NB4 (cell line): Measurements from ENCODE around the gene ADAMTS8.

Experiments used
- DNase-seq: peaks from one replicate; pipeline ENCODE4 v3.0.0; 2010; ENCODE audit warnings: low read depth
- H3K4me3 ChIP-seq: one replicate; pipeline ENCODE4 v1.5.1; 2011; ENCODE audit warnings: mild to moderate bottlenecking, low read depth, low read length, moderate library complexity
- CTCF ChIP-seq: IDR thresholded peaks from one replicate; pipeline ENCODE4 v1.5.1; 2012; ENCODE audit warnings: low read depth, low read length
- MAX ChIP-seq: IDR thresholded peaks from 2 replicates; pipeline ENCODE4 v1.6.1; 2011; ENCODE audit warnings: low read depth, low read length
- MYC ChIP-seq: IDR thresholded peaks from 2 replicates; pipeline ENCODE4 v1.6.1; 2011; ENCODE audit warnings: low read depth, low read length
- POLR2A ChIP-seq: IDR thresholded peaks from 2 replicates; pipeline ENCODE4 v1.6.1; 2011; ENCODE audit warnings: mild to moderate bottlenecking; ENCODE audit not compliant: insufficient read length; ENCODE audit errors: extremely low read depth

The ADAMTS8 gene

GRCh38 chr11:130424613-130425140, 3.7 kb downstream of the ADAMTS8 start:
- H3K4me3 ChIP-seq, result no peak overlapping the region
- no peak for DNase-seq
- TF ChIP-seq CTCF (no peak), POLR2A (no peak), MYC (no peak), MAX (no peak)

- DNase-seq, result no peak
- H3K4me3 ChIP-seq, result no peak overlapping the region
- TF ChIP-seq MAX (no peak), CTCF (no peak), MYC (no peak), POLR2A (no peak)
These were observed 4.8 kb downstream of the ADAMTS8 start for GRCh38 chr11:130423541-130424142.

- H3K4me3 ChIP-seq, result no peak overlapping the region
- TF ChIP-seq MYC (no peak), POLR2A (no peak), MAX (no peak)
- no peak for DNase-seq
These were observed 6.0 kb downstream of the ADAMTS8 start for GRCh38 chr11:130422251-130422995.

GRCh38 chr11:130421697-130422096, 6.7 kb downstream of the ADAMTS8 start:
- no peak for DNase-seq
- H3K4me3 ChIP-seq, result no peak overlapping the region
- TF ChIP-seq MYC (no peak), POLR2A (no peak), MAX (no peak), CTCF (no peak)

GRCh38 chr11:130421199-130421585, 7.2 kb downstream of the ADAMTS8 start:
- TF ChIP-seq MAX (no peak), CTCF (no peak), POLR2A (no peak), MYC (no peak)
- no peak for DNase-seq
- H3K4me3 ChIP-seq, result no peak overlapping the region

- TF ChIP-seq MYC (no peak), POLR2A (no peak), CTCF (no peak), MAX (no peak)
These were observed 7.8 kb downstream of the ADAMTS8 start for GRCh38 chr11:130420478-130421198.

More at GRCh38 chr11:130420478-130421198, 7.8 kb downstream of the ADAMTS8 start:
- DNase-seq, result peak; percentile 52
- no peak overlapping the region for H3K4me3 ChIP-seq
